Liver (tissue), 9 donors: ENCODE measurements around the gene WIZ. TPM values are rescaled to one million over a fixed set of nuclear protein-coding genes. Genes with fewer than 3 reads are reported as not detected.

Experiments
- DNase-seq: peaks from one replicate; pipeline ENCODE4 v3.0.0-alpha.2; 2017; ENCODE audit warnings: low spot score
- H3K27ac ChIP-seq, 2 donors: one replicate each; pipeline ENCODE4 v1.7.0; 2013; ENCODE audit warnings: inconsistent platforms in 2 of 2, low read length in 2 of 2, control low read depth in 1 of 2, low read depth in 1 of 2, mild to moderate bottlenecking in 1 of 2
- H3K27me3 ChIP-seq, 4 donors: one replicate each; pipeline versions ENCODE4 v1.6.1 to v1.7.0; 2013; ENCODE audit warnings: low read length in 3 of 4, inconsistent platforms in 1 of 4, mild to moderate bottlenecking in 1 of 4, moderate library complexity in 1 of 4; ENCODE audit not compliant: control insufficient read depth in 4 of 4, insufficient read depth in 4 of 4
- H3K36me3 ChIP-seq, 4 donors: one replicate each; pipeline versions ENCODE4 v1.6.1 to v1.7.0; 2013; ENCODE audit warnings: low read length in 3 of 4, mild to moderate bottlenecking in 3 of 4, low read depth in 1 of 4, moderate library complexity in 1 of 4; ENCODE audit not compliant: control insufficient read depth in 4 of 4, insufficient read depth in 3 of 4
- H3K4me1 ChIP-seq, 4 donors: one replicate each; pipeline versions ENCODE4 v1.6.1 to v1.7.0; 2013; ENCODE audit warnings: low read length in 3 of 4, mild to moderate bottlenecking in 3 of 4, moderate library complexity in 1 of 4; ENCODE audit not compliant: control insufficient read depth in 4 of 4, insufficient read depth in 4 of 4
- H3K4me3 ChIP-seq, 3 donors: one replicate each; pipeline versions ENCODE4 v1.6.1 to v1.7.0; 2013; ENCODE audit warnings: low read length in 3 of 3, control low read depth in 1 of 3, low read depth in 1 of 3, mild to moderate bottlenecking in 1 of 3
- H3K9ac ChIP-seq, 2 donors: one replicate each; pipeline ENCODE4 v1.7.0; 2013; ENCODE audit warnings: low read length in 2 of 2, mild to moderate bottlenecking in 2 of 2, moderate library complexity in 2 of 2, control low read depth in 1 of 2, low read depth in 1 of 2
- H3K9me3 ChIP-seq, 4 donors: one replicate each; pipeline versions ENCODE4 v1.6.1 to v1.7.0; 2013; ENCODE audit warnings: low read length in 3 of 4; ENCODE audit not compliant: control insufficient read depth in 4 of 4
- ATF3 ChIP-seq: IDR thresholded peaks from 2 replicates; pipeline ENCODE4 v1.6.1; 2016; ENCODE audit warnings: antibody characterized with exemption
- CTCF ChIP-seq: fragments of 150-350 bp; IDR thresholded peaks from 2 replicates; pipeline ENCODE4 v1.5.1; 2017; ENCODE audit warnings: improper control_type of control experiment, low read depth, low read length; ENCODE audit not compliant: missing input control
- EGR1 ChIP-seq, 2 donors: IDR thresholded peaks; 2 replicates each; pipeline ENCODE4 v1.6.1; 2016 to 2018; ENCODE audit warnings: antibody characterized with exemption in 2 of 2, low read depth in 2 of 2
- FOXA1 ChIP-seq: IDR thresholded peaks from 2 replicates; pipeline ENCODE4 v1.6.1; 2016; ENCODE audit warnings: antibody characterized with exemption
- FOXA2 ChIP-seq: IDR thresholded peaks from 2 replicates; pipeline ENCODE4 v1.6.1; 2016; ENCODE audit warnings: antibody characterized with exemption
- GABPA ChIP-seq, 2 donors: IDR thresholded peaks in 1 of 2; conservative IDR thresholded peaks in 1 of 2; 2 replicates each; pipeline ENCODE4 v1.6.1; 2016; ENCODE audit warnings: antibody characterized with exemption in 2 of 2, mild to moderate bottlenecking in 1 of 2, moderate library complexity in 1 of 2
- HNF4A ChIP-seq, 2 donors: conservative IDR thresholded peaks; 2 replicates each; pipeline ENCODE4 v1.6.1; 2016; ENCODE audit warnings: antibody characterized with exemption in 2 of 2, mild to moderate bottlenecking in 2 of 2
- HNF4G ChIP-seq: IDR thresholded peaks from 2 replicates; pipeline ENCODE4 v1.6.1; 2016; ENCODE audit warnings: antibody characterized with exemption
- JUND ChIP-seq, 2 donors: IDR thresholded peaks; 2 replicates each; pipeline ENCODE4 v1.6.1; 2016; ENCODE audit warnings: antibody characterized with exemption in 2 of 2
- NR2F2 ChIP-seq: IDR thresholded peaks from 2 replicates; pipeline ENCODE4 v1.6.1; 2016; ENCODE audit warnings: antibody characterized with exemption
- RAD21 ChIP-seq, 2 donors: IDR thresholded peaks; 2 replicates each; pipeline ENCODE4 v1.6.1; 2016; ENCODE audit warnings: antibody characterized with exemption in 2 of 2, mild to moderate bottlenecking in 2 of 2
- REST ChIP-seq: IDR thresholded peaks from 2 replicates; pipeline ENCODE4 v1.6.1; 2016; ENCODE audit warnings: antibody characterized with exemption, mild to moderate bottlenecking
- RXRA ChIP-seq, 2 donors: IDR thresholded peaks; 2 replicates each; pipeline ENCODE4 v1.6.1; 2017 to 2018; ENCODE audit warnings: antibody characterized with exemption in 2 of 2, mild to moderate bottlenecking in 1 of 2
- SP1 ChIP-seq: IDR thresholded peaks from 2 replicates; pipeline ENCODE4 v1.6.1; 2018; ENCODE audit warnings: antibody characterized with exemption, mild to moderate bottlenecking
- TAF1 ChIP-seq: conservative IDR thresholded peaks from 2 replicates; pipeline ENCODE4 v1.6.1; 2016; ENCODE audit warnings: antibody characterized with exemption, mild to moderate bottlenecking
- YY1 ChIP-seq: IDR thresholded peaks from 2 replicates; pipeline ENCODE4 v1.6.1; 2016; ENCODE audit warnings: antibody characterized with exemption, mild to moderate bottlenecking
- WGBS: extraction: QIAGEN DNeasy Blood & Tissue Kit; methylation state at CpG from one replicate; pipeline ENCODE4 v1.1.7; 2013; 5-methylcytosine and 5-hydroxymethylcytosine counted together
- polyA plus RNA-seq, 2 donors: library from polyadenylated mRNA; stranded (reverse) in 1 of 2; unstranded in 1 of 2; fragments of 200-250 nt in 1 of 2; fragments of >200 nt in 1 of 2; fragmentation: Nextera tagmentation in 1 of 2; extraction: Ambion mirVana in 1 of 2; gene quantifications; one replicate each; pipeline versions ENCODE4 v1.2.1 to v1.2.3, GENCODE V29; 2013 to 2015
- total RNA-seq, 2 donors: library from RNA; depleted of rRNA; stranded (reverse); fragments of >200 nt; gene quantifications; one replicate each; pipeline ENCODE4 v1.2.3, GENCODE V29; 2014
- TF ChIP-seq, protein P1 (sequence below): IDR thresholded peaks from 2 replicates; pipeline ENCODE4 v1.6.1; 2016; ENCODE audit warnings: antibody characterized with exemption
- TF ChIP-seq, protein P2 (sequence below): IDR thresholded peaks from 2 replicates; pipeline ENCODE4 v1.6.1; 2016; ENCODE audit warnings: antibody characterized with exemption
- donor health status: healthy.
- donor health status: healthy.
- donor health status: healthy.
- donor health status: healthy.
- donor health status: healthy.

The WIZ gene
- total and polyA plus RNA-seq, 4 donors = 3.8 to 12.7 (median 8.6) TPM

- no peak overlapping the region for H3K4me3 ChIP-seq
- H3K9ac ChIP-seq = no peak overlapping the region
- H3K27ac ChIP-seq = no peak overlapping the region
- peak; percentile 79 for DNase-seq
- H3K36me3 ChIP-seq = peaks cover 24 to 61% (median 42%) of the 10 kb centered on the region in 4 donors
- TF ChIP-seq FOXA1 = no peak
- no peak for TF ChIP-seq GABPA (IDR thresholded peaks at IDR 0.05 in 1 of 2, conservative IDR thresholded peaks at IDR 0.05 in 1 of 2)
- TF ChIP-seq ATF3 = no peak
- TF ChIP-seq, protein P1, sequence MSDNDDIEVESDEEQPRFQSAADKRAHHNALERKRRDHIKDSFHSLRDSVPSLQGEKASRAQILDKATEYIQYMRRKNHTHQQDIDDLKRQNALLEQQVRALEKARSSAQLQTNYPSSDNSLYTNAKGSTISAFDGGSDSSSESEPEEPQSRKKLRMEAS = no peak
- TF ChIP-seq REST = no peak
- no peak for TF ChIP-seq CTCF
- no peak for TF ChIP-seq YY1
- TF ChIP-seq SP1 = no peak
- TF ChIP-seq EGR1 (IDR thresholded peaks at IDR 0.05; ENCODE audit: low read depth in 2 of 2) = no peak
- TF ChIP-seq JUND (IDR thresholded peaks at IDR 0.05) = no peak
- TF ChIP-seq RXRA (IDR thresholded peaks at IDR 0.05) = no peak
- TF ChIP-seq FOXA2 = no peak
- TF ChIP-seq RAD21 (IDR thresholded peaks at IDR 0.05) = no peak
- TF ChIP-seq, protein P2, sequence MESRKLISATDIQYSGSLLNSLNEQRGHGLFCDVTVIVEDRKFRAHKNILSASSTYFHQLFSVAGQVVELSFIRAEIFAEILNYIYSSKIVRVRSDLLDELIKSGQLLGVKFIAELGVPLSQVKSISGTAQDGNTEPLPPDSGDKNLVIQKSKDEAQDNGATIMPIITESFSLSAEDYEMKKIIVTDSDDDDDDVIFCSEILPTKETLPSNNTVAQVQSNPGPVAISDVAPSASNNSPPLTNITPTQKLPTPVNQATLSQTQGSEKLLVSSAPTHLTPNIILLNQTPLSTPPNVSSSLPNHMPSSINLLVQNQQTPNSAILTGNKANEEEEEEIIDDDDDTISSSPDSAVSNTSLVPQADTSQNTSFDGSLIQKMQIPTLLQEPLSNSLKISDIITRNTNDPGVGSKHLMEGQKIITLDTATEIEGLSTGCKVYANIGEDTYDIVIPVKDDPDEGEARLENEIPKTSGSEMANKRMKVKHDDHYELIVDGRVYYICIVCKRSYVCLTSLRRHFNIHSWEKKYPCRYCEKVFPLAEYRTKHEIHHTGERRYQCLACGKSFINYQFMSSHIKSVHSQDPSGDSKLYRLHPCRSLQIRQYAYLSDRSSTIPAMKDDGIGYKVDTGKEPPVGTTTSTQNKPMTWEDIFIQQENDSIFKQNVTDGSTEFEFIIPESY = no peak
- no peak for TF ChIP-seq HNF4G
- TF ChIP-seq TAF1 = no peak
- TF ChIP-seq HNF4A (conservative IDR thresholded peaks at IDR 0.05) = no peak
- no peak for TF ChIP-seq NR2F2
- WGBS = 93% methylated on average over 15 of the region's 15 CpGs
- H3K27me3 ChIP-seq = no peaks in the 10 kb centered on the region
- H3K4me1 ChIP-seq = peaks cover 2 to 9% (median 5%) of the 10 kb centered on the region in 4 donors
- H3K9me3 ChIP-seq = no peaks in the 10 kb centered on the region
Measured at GRCh38 chr19:15402411-15403150, 47.2 kb downstream of the WIZ start.
